T-helper 1 cell (primary cell): ENCODE data around the gene CAMTA2.
"Not testable (repeated sequence)": the region's sequence is repeated elsewhere in the genome, so short reads cannot be mapped to it uniquely, and the experiment has no call there.

ENCODE experiments used
- DNase-seq, 5 donors: peaks; one replicate each; pipeline ENCODE4 v3.0.0-alpha.2; 2012 to 2020

Gene CAMTA2

DNA sequence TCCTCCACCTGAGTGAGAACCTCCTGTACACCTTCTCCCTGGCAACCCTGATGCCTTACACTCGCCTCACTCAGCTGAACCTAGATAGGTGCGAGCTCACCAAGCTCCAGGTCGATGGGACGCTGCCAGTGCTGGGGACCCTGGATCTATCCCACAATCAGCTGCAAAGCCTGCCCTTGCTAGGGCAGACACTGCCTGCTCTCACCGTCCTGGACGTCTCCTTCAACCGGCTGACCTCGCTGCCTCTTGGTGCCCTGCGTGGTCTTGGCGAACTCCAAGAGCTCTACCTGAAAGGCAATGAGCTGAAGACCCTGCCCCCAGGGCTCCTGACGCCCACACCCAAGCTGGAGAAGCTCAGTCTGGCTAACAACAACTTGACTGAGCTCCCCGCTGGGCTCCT is 54.7 kb downstream of the CAMTA2 start:
- no peak for DNase-seq

DNA sequence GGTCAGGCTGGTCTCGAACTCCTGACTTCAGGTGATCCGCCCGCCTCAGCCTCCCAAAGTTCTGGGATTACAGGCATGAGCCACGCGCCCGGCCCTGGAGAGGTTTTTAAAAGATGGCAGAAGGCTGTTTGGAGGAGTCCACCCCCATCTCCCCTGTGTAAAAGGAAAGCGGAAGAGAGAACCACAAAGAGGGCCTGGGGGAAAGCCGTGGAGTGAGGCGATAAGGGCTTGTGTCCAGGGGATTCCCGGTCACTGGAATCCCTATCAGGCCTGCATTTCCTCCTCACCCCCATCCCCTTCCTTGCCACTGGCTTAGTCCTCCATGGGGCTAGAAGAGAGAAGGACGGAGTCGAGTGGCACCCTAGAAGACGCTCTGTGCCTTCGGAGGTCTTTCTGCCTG is 55.5 kb downstream of the CAMTA2 start, which contains the start of gene GP1BA:
Gene GP1BA (plus strand): TSS at position 315 of the 400 bp plus-strand sequence. CDS start 328 bp downstream, outside the sequence.
- DNase-seq = no peak

DNA sequence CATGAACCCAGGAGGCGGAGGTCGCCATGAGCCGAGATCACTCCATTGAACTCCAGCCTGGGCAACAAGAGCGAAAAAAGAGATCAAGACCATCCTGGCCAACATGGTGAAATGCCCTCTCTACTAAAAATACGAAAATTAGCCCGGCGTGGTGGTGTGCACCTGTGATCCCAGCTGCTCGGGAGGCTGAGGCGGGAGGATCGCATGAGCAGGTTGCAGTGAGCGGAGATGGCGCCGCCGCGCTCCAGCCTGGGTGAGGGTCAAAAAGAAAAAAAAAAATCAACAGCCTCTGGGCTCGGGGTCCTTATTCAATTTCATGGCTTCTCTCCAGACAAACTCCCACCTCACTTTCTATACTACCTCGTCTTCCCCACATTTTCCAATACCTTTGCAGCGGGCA is 58.6 kb downstream of the CAMTA2 start:
- DNase-seq = no peak

DNA sequence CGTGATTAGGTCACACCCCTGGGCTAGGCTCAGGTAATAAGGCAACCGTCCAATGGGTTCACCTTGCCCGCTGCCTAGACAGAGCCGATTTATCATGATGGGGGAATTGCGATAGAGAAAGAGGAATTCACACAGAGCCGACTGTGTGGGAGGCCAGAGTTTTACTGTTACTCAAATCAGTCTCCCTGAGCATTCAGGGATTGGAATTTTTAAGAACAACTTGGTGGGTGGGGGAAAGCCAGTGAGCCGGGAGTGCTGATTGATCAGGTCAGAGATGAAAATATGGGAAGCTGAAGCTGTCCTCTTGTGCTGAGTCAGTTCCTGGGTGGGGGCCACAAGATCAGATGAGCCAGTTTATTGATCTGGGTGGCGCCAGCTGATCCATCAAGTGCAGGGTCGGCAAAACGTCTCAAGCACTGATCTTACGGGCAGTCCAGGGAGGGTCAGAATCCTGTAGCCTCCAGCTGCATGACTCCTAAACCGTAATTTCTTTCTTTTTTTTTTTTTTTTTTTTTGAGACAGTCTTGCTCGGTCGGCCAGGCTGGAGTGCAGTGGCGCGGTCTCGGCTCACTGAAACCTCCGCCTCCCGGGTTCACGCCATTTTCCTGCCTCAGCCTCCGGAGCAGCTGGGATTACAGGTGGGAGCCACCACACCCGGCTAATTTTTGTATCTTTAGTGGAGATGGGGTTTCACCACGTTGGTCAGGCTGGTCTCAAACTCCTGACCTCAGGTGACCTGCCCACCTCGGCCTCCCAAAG is 60.7 kb downstream of the CAMTA2 start:
- not testable (repeated sequence) for DNase-seq

DNA sequence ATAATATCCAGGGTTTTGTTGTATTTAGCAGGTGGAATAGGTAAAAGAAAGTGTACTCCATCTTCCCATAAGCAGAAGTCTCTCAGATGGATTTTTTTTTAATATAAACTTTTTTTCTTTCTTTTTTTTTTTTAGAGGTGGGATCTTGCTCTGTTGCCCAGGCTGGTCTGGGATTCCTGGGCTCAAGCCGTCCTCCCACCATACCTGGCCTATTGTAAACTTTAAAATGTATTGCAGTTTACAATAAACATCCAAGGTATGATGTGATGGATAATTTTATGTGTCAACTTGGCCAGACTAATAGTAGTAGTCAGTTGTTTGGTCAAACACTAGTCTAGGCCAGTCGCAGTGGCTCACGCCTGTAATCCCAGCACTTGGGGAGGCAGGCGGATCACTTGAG is 66.2 kb downstream of the CAMTA2 start:
- no peak for DNase-seq

DNA sequence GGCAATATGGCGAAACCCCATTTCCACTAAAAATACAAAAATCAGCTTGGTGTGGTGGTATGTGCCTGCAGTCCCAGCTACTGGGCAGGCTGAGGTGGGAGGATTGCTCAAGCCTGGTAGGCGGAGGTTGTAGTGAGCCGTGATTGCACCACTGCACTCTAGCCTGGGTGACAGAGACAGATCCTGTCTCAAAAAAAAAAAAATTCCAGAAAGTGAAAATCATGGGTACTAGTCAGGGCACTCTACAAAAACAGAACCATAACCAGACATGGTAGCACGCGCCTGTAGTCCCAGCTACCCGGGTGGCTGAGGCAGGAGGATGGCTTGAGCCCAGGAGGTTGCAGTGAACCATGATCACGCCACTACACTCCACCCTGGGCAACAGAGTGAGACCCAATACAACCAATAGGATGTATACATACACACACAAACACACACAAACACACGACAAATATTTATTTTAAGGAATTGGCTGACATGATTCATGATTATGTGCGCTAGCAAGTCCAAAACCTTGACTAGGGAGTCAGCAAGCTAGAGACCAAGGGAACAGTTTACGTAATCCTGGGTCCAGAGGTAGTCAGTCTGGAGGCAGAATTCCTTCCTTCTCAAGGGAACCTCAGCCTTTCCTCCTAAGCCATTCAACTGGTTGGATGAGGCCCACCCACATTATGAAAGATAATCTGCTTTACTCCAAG is 67.0 kb downstream of the CAMTA2 start:
- no peak for DNase-seq

DNA sequence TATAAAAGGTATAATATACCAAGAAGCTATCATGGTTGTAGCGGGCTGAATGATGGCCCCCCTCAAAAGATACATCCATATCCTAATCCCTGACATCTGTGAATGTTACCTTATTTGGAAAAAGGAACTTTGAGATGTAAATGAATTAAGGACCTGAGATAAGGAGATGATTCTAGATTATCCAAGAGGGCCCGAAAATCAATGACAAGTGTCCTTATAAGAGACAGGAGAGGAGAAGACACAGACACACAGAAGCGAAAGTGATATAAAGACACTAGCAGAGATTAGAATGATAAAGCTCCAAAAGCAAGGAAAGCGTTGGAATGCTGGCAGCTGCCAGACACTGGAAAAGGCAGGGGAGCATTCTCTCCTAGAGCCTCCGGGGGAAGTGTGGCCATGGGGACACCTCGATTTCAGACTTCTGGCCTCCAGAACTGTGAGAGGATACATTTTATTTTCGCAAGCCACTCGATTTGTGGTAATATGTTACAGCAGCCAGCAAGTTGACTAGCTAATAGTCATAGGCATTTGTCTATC is 67.9 kb downstream of the CAMTA2 start:
- DNase-seq = no peak
